ENCODE results near the gene MIGA2.
"Not testable (repeated sequence)": the region's sequence is repeated elsewhere in the genome, so short reads cannot be mapped to it uniquely, and the experiment has no call there.

The MIGA2 gene

DNA sequence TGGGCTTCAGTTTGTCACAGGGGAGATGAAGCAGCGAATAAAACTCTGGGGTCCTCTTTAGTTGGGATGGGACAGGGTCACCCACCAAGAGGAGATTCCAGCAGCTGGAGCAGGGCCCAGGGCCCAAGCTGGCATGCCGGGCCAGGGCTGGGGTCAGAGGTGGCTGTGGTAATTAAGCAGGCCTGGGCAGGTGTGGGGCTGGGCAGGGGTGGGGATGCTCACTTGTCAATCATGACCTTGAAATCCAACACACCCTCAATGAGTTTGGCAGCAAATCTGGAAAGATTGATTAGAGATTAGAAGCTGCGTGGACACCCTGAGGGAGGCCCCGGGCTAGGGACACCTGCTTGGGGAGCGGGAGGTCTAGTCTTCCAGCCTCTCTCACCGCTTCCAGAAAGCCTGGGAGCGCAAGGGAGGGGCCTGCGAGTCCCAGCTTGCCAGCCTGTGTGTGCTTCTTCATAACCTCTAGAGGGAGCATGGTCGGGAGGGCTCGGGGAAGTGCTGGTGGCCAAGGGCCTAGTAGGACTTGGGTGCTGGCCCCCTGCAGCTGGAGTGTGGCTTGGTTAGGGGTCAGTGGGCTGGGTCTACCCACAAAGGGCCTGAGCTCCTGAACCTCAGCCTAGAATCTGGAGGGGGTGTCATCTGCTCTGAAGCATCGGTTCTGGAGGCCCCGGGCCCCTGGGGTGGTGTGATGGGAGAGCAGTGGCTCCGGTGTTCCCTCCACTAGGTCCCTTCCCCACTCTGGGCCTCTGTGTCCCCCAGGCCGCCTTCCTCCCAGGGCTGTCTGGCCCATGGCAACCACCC is 66.6 kb downstream of the MIGA2 start:
- DNase-seq, result peak; percentile 59 to 74 (median 65)

DNA sequence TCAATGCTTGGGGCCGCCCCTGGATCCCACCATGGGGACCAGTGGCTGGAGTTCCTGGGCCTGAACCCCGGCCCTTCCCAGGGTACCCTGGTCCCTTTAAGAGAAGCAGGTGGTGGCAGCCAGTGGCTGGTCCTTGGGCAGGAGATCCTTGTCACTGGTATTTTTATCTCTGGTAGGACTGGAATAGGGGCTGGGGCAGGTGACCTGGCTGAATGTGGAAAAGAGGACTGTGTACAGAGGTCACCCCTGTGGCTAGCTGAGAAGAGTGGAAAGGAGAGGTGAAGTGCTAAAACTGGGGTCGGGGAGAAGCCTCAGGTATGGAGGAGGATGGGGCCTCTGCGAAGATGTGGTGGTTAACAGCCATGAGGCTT is 67.2 kb downstream of the MIGA2 start:
- DNase-seq, result no peak

DNA sequence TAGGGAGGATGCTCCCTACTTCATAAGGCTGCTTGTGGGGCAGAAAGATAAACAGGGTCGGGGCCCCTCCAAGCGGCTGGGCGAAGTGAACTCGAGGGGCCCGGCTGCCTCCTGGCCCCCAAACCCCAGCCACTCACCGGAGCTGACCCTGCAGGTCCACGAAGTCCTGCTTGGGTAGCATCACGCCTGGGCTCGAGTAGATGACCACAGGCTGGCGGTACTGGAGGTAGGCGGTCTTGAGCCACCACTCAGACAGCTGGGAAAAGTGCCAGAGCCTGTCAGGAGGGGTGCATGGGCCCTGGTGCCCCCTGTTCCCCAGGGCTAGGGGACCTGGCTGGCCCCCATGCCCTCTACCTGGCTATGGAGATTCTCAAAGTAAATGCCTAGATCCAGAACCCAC is 67.6 kb downstream of the MIGA2 start:
- no peak for DNase-seq

DNA sequence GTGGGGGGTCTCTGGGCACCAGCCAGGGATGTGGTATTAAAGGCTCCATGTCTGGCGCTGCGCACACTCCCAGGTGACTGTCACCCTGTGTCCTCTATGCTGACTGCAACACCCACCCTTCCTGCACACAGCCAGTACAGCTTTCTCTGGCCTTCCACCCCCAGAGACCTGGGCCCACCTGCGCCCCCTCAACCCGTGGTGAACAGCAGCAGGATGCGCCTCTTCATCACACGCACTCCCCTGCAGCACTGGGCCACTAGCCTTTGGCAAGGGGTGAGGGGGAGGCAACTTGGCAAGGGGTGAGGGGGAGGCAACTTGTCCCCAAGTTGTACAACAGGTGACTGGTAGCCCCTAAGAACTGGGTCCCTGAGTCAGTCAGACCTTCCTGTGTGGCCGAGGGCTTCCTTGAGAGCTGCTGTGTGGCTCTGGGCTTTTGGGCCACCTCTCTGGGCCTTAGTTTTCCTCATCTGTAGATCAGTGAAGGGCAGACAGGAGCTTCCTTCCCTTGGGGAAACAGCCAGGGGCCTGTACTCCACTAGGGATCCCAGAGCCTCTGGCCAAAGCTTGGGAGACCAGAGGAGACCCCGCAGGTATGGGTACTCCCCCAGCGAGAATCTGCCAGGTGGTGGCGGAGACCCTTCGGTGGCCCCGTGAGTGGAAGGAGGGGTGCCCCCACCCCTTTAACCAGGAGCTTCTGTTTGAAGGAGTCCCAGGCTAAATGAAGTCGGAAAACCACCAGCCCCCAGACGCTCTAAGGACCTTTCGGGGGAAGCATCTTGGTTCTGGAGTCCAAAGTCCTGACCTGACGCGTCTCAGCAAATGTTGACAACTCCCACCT is 69.7 kb downstream of the MIGA2 start:
- no peak for DNase-seq

DNA sequence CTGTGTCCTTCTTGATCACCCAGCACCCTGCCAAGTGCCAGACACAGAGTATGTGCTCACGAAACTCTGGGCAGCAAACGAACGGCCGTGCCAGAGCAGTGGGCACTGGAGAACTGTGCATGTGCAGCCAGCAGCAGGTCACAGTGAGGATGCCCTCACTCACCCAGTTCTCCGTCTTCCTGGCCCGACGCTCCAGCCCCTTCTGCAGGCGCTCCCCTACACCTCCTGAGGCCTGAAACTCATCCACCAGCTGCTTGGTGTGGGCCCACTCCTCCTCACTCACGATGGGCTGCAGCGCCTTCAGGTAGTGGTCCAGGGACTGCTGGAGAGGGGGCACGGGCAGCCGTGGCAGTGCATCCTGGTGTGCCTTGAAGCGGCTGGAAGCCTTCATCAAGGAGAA is 71.2 kb downstream of the MIGA2 start:
- DNase-seq, result no peak

DNA sequence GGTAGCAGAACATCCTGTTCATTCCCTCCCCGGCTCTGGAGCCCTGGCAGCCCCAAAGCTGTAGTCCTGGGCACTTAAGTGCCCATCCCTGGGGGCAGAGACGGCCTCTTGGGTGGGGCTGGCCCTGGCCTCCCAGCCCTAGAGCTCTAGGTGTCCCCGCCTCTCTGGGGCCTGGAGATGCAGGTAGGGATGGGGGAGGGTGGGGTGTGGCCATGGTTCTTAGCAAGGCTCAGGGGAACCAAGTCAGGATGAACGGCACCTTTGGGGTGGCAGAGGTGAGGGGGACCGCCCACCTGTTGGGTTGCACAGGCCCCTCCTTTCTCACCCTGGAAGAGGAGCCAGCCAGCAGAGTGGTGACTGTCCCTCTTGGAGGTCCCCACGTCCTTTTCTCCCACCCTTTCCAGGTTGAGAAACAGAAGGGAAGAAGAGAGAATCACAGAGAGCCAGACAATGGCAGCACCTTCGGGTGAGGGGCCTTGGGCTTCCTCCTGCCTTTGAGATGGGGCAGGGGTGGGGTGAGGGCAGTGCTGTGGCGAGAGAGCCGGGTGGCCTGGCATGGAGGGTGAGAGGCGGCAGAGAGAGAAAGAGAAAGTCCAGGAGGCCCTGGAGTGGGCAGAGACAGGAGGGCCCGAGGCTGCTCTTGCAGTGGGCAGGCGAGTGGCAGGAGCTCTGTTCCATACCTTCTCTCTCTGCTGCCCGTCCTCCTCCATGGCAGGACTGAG is 71.8 kb downstream of the MIGA2 start:
- no peak for DNase-seq

DNA sequence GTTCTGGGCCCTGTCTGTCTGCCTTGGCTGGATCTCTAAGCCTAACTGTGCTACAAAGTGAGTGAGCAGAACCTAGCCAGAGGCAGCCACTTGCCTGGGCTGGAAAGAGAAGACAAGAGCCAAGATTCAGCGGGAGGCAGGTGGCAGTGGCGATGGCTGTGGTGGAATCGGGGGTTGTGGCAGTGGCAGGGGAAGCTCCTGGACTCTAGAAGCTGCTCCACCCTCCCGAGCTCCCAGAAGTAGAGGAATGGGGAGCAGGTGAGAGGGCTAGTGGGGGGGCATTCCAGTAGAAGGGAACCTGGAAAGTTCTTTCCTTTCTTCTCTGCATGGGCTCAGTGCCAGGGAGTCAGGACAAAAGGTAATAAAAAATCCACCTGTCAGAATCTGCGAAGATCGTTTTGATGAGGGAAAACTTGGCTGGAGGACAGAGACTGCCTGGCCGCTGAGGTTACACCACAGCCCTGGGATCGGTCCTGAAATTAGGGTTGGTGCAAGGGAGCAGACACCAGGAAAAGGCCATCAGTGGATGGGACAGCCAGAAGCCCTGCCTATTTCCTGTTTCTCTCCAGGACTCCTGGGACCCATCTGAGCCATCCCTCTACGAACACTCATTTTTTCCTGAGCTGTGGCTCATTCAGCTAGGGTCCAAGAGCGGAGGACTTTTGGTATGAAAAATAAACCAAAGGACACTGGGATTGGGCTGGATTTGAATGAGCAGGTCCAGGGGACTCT is 72.5 kb downstream of the MIGA2 start:
- no peak for DNase-seq

DNA sequence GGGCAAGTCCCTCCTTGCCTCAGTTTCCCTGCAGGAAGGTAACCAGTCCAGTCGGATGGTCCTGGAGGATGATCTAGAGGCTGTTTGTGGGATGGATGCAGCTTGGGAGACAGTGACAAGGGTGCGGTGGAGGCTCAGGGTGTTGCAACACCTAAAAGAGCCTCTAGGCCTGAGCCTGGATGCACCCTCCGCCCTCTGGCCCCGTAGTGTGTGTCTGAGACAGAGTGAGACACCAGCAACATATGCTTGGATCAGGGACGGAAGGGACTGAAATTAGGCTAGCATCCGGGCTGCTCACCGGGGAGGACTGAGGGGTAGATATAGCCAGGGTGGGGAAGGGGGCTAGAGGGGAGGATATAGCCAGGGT is 73.1 kb downstream of the MIGA2 start:
- DNase-seq, result peak; percentile 38 to 56 (median 42)

DNA sequence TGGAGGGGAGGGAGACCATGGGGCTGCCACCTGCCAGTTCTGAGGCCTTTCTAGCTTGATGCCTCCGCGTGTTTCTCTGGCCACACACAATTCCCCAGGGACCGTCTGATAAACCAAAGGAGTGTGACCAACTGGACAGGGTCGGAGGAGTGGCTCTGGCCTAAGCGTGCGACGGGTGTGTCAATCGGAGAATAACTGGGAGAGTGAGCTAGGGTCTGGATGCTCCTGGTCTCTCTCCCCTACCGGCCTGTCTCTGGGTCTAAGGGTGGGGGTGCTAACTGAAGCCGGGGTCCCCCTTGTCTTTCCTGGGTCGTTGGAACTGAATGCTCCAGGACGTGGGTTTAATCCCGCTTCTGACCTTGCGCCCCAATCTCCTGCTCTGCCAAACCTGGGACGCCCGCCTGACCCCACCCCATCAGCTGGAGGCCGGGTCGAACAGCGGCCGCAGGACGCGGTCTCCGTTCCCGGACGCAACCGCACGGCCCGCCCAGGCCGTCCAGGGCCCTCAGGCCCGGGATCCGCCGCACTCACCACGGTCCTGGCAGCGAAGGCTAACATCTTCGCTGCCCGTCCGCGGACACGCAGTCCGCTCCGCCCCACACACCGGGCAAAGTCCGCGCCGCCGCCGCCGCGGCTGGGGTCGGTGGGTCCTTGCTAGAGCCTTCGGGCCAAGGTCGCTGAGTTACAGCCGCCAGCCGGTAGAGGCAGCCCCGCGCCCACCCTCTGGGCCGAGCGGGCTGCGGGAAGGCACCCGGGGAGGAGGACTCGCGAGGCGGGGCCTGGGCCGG is 73.7 kb downstream of the MIGA2 start:
- DNase-seq, result no peak

DNA sequence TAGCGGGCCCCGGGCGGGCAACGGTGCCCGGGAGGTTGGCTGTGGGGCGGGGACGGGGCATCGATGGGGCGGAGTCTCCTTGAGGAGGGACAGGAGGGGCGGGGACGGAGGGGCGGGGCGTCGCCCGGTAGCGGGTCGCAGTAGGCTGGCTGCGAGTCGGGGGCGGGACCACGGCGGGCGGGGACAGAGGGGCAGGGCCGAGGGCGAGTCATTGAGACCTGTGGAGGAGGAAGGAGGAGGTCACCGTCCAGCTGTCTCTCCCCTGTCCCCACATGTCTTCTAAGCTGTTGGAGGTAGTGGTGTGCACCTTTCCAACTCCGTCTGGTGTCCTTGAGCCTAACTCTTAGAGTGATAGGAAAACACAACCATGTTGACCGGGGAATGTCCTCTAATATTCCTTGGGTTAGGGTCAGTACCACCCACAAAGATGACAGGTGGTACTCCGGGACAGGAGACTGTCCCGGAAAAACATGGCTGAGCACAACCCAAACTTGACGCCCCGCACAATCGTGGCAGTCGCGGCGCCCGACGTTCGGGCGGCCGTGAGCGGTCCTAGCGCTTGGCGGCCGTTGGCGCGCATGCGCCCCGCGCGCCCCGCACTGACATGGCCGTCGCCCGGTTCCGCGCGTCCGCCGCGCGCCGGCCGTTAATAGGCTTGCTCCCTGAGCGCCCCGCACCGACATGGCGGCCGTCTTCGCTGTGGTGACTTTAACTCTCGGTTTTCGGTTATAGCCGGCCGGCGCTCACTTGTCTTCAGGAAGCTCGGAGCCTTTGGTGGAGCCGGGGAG is 74.5 kb downstream of the MIGA2 start, which contains the start of the genes CRAT and PTPA:
TSS of gene CRAT (minus strand) at position 54 of the 788 bp plus-strand sequence. CDS start 284 bp downstream, outside the sequence.
TSS of gene PTPA (plus strand) at position 676 of the 788 bp plus-strand sequence. CDS start 186 bp downstream, outside the sequence.
- peak; percentile 96 to 99 (median 98) for DNase-seq

DNA sequence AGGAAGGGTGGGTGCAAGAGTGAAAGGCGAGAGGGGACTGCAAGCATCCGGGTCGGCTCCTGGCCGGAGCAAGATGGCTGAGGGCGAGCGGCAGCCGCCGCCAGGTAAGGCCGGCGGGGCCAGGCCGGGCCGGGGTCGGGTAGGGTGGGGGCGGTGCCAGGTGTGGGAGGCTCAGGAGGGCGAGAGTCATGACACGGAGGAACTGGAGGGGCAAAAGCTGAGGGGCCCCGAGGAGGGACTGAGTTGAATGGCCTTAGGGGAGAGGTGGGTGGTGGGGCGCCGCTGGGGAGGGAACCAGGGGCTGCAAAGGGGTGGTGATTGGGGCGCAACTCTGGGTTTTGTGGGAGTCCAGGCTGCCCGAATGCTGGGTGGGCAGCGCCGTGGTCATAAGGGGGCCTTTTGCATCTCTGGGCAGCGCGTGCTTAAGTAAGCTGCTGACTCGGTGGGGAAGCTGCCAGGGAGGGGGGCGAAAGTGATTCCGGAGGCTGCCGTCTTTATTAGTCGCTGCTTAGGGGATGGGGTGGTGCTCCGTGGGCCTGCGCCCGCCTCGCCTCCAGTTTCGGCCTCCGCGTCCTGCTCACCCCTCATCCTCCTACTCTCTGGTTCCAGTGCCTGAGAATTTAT is 75.2 kb downstream of the MIGA2 start:
- DNase-seq, result peak; percentile 30 to 56 (median 42)

DNA sequence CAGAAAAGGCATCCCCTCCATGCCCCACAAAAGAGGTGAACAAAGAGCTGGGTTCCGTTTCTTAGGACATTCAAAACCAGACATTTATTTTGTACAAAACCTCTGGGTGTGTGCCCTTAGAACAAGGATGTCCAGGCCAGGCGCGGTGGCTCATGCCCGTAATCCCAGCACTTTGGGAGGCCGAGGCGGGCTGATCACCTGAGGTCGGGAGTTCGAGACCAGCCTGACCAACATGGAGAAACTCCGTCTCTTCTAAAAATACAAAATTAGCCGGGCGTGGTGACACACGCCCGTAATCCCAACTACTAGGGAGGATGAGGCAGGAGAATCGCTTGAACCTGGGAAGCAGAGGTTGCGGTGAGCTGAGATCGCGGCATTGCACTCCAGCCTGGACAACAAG is 76.1 kb downstream of the MIGA2 start:
- DNase-seq, result not testable (repeated sequence)

DNA sequence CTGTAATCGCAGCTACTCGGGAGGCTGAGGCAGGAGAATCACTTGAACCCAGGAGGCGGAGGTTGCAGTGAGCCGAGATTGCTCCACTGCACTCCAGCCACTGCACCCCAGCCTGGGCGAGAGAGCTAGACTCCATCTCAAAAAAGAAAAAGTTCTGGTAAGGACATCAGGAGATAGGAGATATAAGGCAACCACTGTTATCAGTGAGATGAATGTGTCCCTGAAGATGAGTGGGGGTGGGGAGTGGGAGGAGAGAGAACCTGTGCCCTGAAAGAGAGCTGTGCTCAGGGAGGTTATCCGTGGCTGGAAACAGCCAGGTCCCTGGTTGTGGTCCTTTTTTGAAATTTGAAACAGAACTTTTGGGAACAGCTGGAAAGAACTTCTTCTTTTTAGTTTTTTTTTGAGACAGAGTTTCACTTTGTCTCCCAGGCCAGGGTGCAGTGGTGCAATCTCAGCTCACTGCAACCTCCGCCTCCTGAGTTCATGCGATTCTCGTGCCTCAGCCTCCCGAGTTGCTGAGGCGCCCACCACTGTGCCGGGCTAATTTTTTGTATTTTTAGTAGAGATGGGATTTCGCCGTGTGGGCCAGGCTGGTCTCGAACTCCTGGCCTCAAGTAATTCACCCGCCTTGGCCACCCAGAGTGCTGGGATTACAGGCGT is 77.3 kb downstream of the MIGA2 start:
- peak; percentile 57 to 78 (median 76) for DNase-seq

DNA sequence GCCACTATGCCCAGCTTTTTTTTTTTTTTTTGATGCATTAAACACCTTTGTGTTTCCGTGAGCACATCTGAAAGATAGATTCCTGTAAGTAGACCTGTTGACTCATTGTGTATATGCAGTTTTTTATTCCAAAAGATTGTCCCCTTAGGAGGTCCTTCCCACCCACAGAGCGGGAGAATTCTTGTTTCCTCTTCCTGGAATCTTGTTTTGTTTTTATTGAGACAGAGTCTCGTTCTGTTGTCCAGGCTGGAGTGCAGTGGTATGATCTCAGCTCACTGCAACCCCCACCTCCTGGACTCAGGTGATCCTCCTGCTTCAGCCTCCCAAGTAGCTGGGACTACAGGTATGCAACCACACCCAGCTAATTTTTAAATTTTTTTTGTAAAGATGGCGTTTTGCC is 82.4 kb downstream of the MIGA2 start:
- DNase-seq, result no peak

DNA sequence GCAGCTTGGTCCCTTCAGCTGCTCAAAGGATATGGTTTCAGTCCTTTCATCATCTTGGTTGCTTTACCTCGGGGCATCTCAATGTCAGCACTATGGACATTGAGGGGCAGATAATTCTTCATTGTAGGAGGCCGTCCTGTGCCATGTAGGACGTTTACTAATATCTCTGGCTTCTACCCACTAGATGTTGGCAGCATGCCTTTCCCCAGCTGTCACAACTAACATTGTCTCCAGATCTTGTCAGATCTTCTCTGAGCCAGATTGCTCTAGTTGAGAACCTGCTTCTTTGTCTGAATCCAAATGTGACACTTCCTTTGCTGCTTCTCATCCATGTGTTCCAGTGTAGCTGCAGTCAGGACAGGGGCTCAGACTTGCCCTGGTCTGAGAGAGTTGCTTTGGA is 85.1 kb downstream of the MIGA2 start:
- DNase-seq, result no peak

All from suppressor macrophage (primary cell).